HepG2 (cell line): ENCODE data around the gene LRRC3C. TPM values are rescaled to one million over a fixed set of nuclear protein-coding genes. Genes with fewer than 3 reads are reported as not detected.

Experiments
- ATAC-seq: fragments of 200-7000 bp; cut with Tn5 transposase; 3 replicates; pipeline ENCODE4 v1.9.1; 2020; ENCODE audit warnings: mild to moderate bottlenecking, moderate library complexity
- BruUV-seq: library from RNA; stranded (reverse); fragments of 400-500 nt; replicated peaks from 2 replicates; lab custom pipeline; 2021; lab: Mats Ljungman, UMichigan
- CTCF ChIA-PET: fragments of 300-600 bp; formaldehyde crosslinking; extraction: SDS; loops from one replicate; lab custom pipeline; 2021; ENCODE audit warnings: low total read pairs, inconsistent platforms, low intra/inter-chr PET ratio; lab: Yijun Ruan, JAX
- POLR2A ChIA-PET: fragments of 350-600 bp; sonication (Branson Sonifier 250); formaldehyde crosslinking; loops from one replicate; lab custom pipeline; 2020; ENCODE audit warnings: antibody characterized with exemption, inconsistent platforms; lab: Yijun Ruan, JAX
- DNase-seq: peaks from one replicate; pipeline ENCODE4 v3.0.0-alpha.2; 2015; ENCODE audit warnings: low spot score
- FAIRE-seq: peaks from 3 replicates; lab custom pipeline; 2011; peaks lifted over from hg19 to GRCh38; lab: Jason Lieb, UNC
- H2AFZ ChIP-seq: one replicate; pipeline ENCODE4 v1.6.1; 2011; ENCODE audit warnings: low read length, inconsistent platforms
- H3K27ac ChIP-seq: fragments of 300-600 bp; 3 replicates; pipeline ENCODE4 v1.8.0; 2011; ENCODE audit warnings: mixed run types, mild to moderate bottlenecking, mixed read lengths, low read length, inconsistent platforms; ENCODE audit not compliant: insufficient read depth; ENCODE audit errors: extremely low read length
- H3K27me3 ChIP-seq, 2 experiments: fragments of 200-600 bp in 1 of 2; 2 replicates in 1 of 2; 3 replicates in 1 of 2; pipeline versions ENCODE4 v1.6.0 to v1.8.0; 2011; ENCODE audit warnings: low read length in 2 of 2, mild to moderate bottlenecking in 2 of 2, moderate library complexity in 2 of 2, inconsistent platforms in 1 of 2; ENCODE audit not compliant: insufficient read depth in 2 of 2, control insufficient read depth in 1 of 2
- H3K36me3 ChIP-seq, 2 experiments: fragments of 200-600 bp in 1 of 2; replicated peaks in 1 of 2; 2 replicates in 1 of 2; 3 replicates in 1 of 2; pipeline versions ENCODE4 v1.5.1 to v1.8.0; 2011; ENCODE audit warnings: low read length in 2 of 2, inconsistent platforms in 1 of 2; ENCODE audit not compliant: insufficient read depth in 2 of 2, control insufficient read depth in 1 of 2
- H3K4me1 ChIP-seq: 2 replicates; pipeline ENCODE4 v1.5.1; 2012; ENCODE audit warnings: low read length, inconsistent platforms; ENCODE audit not compliant: insufficient read depth
- H3K4me2 ChIP-seq: 2 replicates; pipeline ENCODE4 v1.6.0; 2011; ENCODE audit warnings: low read depth, low read length, inconsistent platforms
- H3K4me3 ChIP-seq, 3 experiments: fragments of 200-600 bp in 1 of 3; sonication (generic), shearing (Covaris generic) in 1 of 3; replicated peaks in 1 of 3; 2 replicates each; pipeline ENCODE4 v1.5.1; 2011 to 2016; ENCODE audit warnings: low read length in 3 of 3, inconsistent platforms in 2 of 3, low read depth in 2 of 3, mild to moderate bottlenecking in 2 of 3, control low read depth in 1 of 3, mixed read lengths in 1 of 3; ENCODE audit not compliant: insufficient read depth in 1 of 3
- H3K79me2 ChIP-seq: one replicate; pipeline ENCODE4 v1.6.1; 2011; ENCODE audit warnings: low read length, inconsistent platforms; ENCODE audit not compliant: insufficient read depth
- H3K9ac ChIP-seq: 2 replicates; pipeline ENCODE4 v1.6.0; 2011; ENCODE audit warnings: mild to moderate bottlenecking, low read depth, low read length, inconsistent platforms; ENCODE audit not compliant: insufficient read depth
- H3K9me3 ChIP-seq: 2 replicates; pipeline ENCODE4 v1.5.1; 2012; ENCODE audit warnings: mild to moderate bottlenecking, low read length
- H4K20me1 ChIP-seq: 2 replicates; pipeline ENCODE4 v1.6.0; 2011; ENCODE audit warnings: inconsistent platforms, mild to moderate bottlenecking, low read length, moderate library complexity; ENCODE audit not compliant: insufficient read depth
- ARID2 ChIP-seq: sonication (generic); formaldehyde crosslinking; IDR thresholded peaks from 2 replicates; pipeline ENCODE4 v1.8.1; 2022; ENCODE audit warnings: mild to moderate bottlenecking, missing genetic modification reagents, borderline replicate concordance
- CERS6 ChIP-seq: sonication (generic); formaldehyde crosslinking; IDR thresholded peaks from 2 replicates; pipeline ENCODE4 v1.5.0; 2020; ENCODE audit warnings: missing genetic modification reagents
- GLI4 ChIP-seq: sonication (generic); formaldehyde crosslinking; IDR thresholded peaks from 2 replicates; pipeline ENCODE4 v1.5.1; 2020; ENCODE audit warnings: missing genetic modification reagents, mild to moderate bottlenecking, moderate library complexity, borderline replicate concordance
- HNF1A ChIP-seq, 2 experiments: sonication (generic) in 1 of 2; formaldehyde crosslinking in 1 of 2; IDR thresholded peaks; 2 replicates each; pipeline versions ENCODE4 v1.4.0 to v1.6.1; 2016 to 2020; ENCODE audit warnings: borderline replicate concordance in 1 of 2, low read depth in 1 of 2, mild to moderate bottlenecking in 1 of 2, missing genetic modification reagents in 1 of 2
- IRF2 ChIP-seq: IDR thresholded peaks from 2 replicates; pipeline ENCODE4 v1.6.1; 2018; ENCODE audit warnings: missing genetic modification reagents, missing compliant biosample characterization
- LCORL ChIP-seq, 2 experiments: fragments of 450-650 bp in 1 of 2; sonication (generic) in 1 of 2; formaldehyde crosslinking in 1 of 2; IDR thresholded peaks; 2 replicates each; pipeline versions ENCODE4 v1.5.0 to v1.6.1; 2017 to 2020; ENCODE audit warnings: antibody characterized with exemption in 1 of 2, missing genetic modification reagents in 1 of 2
- MATR3 ChIP-seq: sonication (generic); formaldehyde crosslinking; IDR thresholded peaks from 2 replicates; pipeline ENCODE4 v1.4.0; 2020; ENCODE audit warnings: missing genetic modification reagents
- ZNF615 ChIP-seq: sonication (generic); formaldehyde crosslinking; IDR thresholded peaks from 2 replicates; pipeline ENCODE4 v1.5.0; 2020; ENCODE audit warnings: mild to moderate bottlenecking, missing genetic modification reagents, borderline replicate concordance
- WGBS: methylation state at CpG from one replicate; pipeline ENCODE4 v1.1.6; 2017; ENCODE audit warnings: low lambda C conversion rate; 5-methylcytosine and 5-hydroxymethylcytosine counted together
- in situ Hi-C: cut with HindIII; loops from 2 replicates; pipeline ENCODE4 v1.10.0; 2017; ENCODE audit warnings: low pct_unique_long_range_greater_than_20kb; ENCODE audit not compliant: extremely low pct_ligation_motif_present
- intact Hi-C: fragments of 100-400 bp; cut with micrococcal nuclease; formaldehyde crosslinking; loops from one replicate; pipeline ENCODE4 v1.10.0; 2022; ENCODE audit not compliant: unreplicated experiment
- polyA plus RNA-seq, 8 experiments: library from polyadenylated mRNA; depleted of rRNA in 3 of 8; stranded (reverse) in 7 of 8; unstranded in 1 of 8; fragments of >200 nt; fragmentation: Illumina TruSeq in 4 of 8; extraction: Trizol in 4 of 8; gene quantifications; 2 replicates each; pipeline versions ENCODE4 v1.2.1 to v1.2.3, GENCODE V29; 2011 to 2016; ENCODE audit warnings: low read depth in 4 of 8, missing spikeins in 1 of 8, mixed read lengths in 1 of 8; ENCODE audit not compliant: insufficient read depth in 1 of 8
- total RNA-seq, 5 experiments: library from RNA; depleted of rRNA; stranded (reverse); fragments of >200 nt; fragmentation: Illumina TruSeq; extraction: Trizol; gene quantifications; 2 replicates each; pipeline ENCODE4 v1.2.3, GENCODE V29; 2016; ENCODE audit warnings: low read depth in 1 of 5

Gene LRRC3C
- total and polyA plus RNA-seq, 2 of the 13 experiments (the other 11 are each of a cell fraction or from before 2014, with no cell fraction given) = 0.17 TPM; not detected in 1

GRCh38 chr17:39935909-39936308 is 8.4 kb downstream of the LRRC3C start:
- BruUV-seq = no TSS peak
- H4K20me1 ChIP-seq = no peaks in the 10 kb centered on the region
- no peaks in the 10 kb centered on the region for H3K27me3 ChIP-seq
- intact Hi-C loops (no loop called here), in situ Hi-C loops (no loop called here)
- no peaks in the 10 kb centered on the region for H3K9me3 ChIP-seq
- no peak overlapping the region for H2AFZ ChIP-seq
- no peaks in the 10 kb centered on the region for H3K79me2 ChIP-seq
- no peak overlapping the region for H3K4me3 ChIP-seq
- no peak for FAIRE-seq
- 0 out of 3 replicates have a peak, but pooled peaks have one; percentile 3 for ATAC-seq
- peaks cover 67% of the 10 kb centered on the region for H3K4me1 ChIP-seq
- TF ChIP-seq IRF2 (CRISPR knock-in tag) = no peak
- TF ChIP-seq LCORL (IDR thresholded peaks at IDR 0.05) = no peak
- TF ChIP-seq LCORL (CRISPR knock-in tag; IDR thresholded peaks at IDR 0.05) = 0 out of 2 replicates have a peak, but pooled peaks have one; percentile 21
- H3K27ac ChIP-seq = no peak overlapping the region
- no peak overlapping the region for H3K9ac ChIP-seq
- 34% methylated on average over 3 of the region's 3 CpGs for WGBS
- peak overlapping the region; percentile 12; the same call in 1 of the 2 replicates for H3K4me2 ChIP-seq
- no peak for DNase-seq
- POLR2A ChIA-PET = interaction anchor here (2.6 to 2.8 kb wide), 2 partner anchors 9 to 12 kb away, joined by 7 to 15 read pairs; partner anchors contain the start of genes LRRC3C and ORMDL3
- H3K36me3 ChIP-seq = no peaks in the 10 kb centered on the region
- CTCF ChIA-PET = no interaction called here

GRCh38 chr17:39937447-39937846 is 9.9 kb downstream of the LRRC3C start:
- Histone ChIP-seq H3K4me2 (no peak overlapping the region), H3K4me1 (peaks cover 67% of the 10 kb centered on the region), H3K9me3 (no peaks in the 10 kb centered on the region), H3K4me3 (no peak overlapping the region), H3K79me2 (no peaks in the 10 kb centered on the region), H4K20me1 (no peaks in the 10 kb centered on the region), H3K27ac (no peak overlapping the region), H2AFZ (no peak overlapping the region), H3K27me3 (peaks cover 0 to under 1% of the 10 kb centered on the region in 2 experiments; a peak in 2 of 5 replicates), H3K9ac (no peak overlapping the region), H3K36me3 (no peaks in the 10 kb centered on the region)
- no TSS peak for BruUV-seq
- ChIA-PET CTCF (no interaction called here), POLR2A (interaction anchor here (1.0 to 2.8 kb wide), 3 partner anchors 11 to 33 kb away, joined by 4 to 15 read pairs (median 5); partner anchors contain the start of genes LRRC3C and ORMDL3)
- intact Hi-C loops (no loop called here), in situ Hi-C loops (no loop called here)
- FAIRE-seq = no peak
- no peak for DNase-seq
- 93% methylated on average over 3 of the region's 3 CpGs for WGBS
- no peak for TF ChIP-seq HNF1A (IDR thresholded peaks at IDR 0.05; ENCODE audit: low read depth)
- TF ChIP-seq HNF1A (CRISPR knock-in tag; IDR thresholded peaks at IDR 0.05; ENCODE audit: borderline replicate concordance) = no peak
- no peak for TF ChIP-seq MATR3 (CRISPR knock-in tag)
- no peak for TF ChIP-seq ZNF615
- TF ChIP-seq CERS6 (CRISPR knock-in tag) = no peak
- no peak for TF ChIP-seq GLI4 (CRISPR knock-in tag)
- TF ChIP-seq ARID2 (CRISPR knock-in tag) = 0 out of 2 replicates have a peak, but pooled peaks have one; percentile 28
- no peak for ATAC-seq
